Measurements from ENCODE around the gene PDIA5.

PDIA5 gene

DNA sequence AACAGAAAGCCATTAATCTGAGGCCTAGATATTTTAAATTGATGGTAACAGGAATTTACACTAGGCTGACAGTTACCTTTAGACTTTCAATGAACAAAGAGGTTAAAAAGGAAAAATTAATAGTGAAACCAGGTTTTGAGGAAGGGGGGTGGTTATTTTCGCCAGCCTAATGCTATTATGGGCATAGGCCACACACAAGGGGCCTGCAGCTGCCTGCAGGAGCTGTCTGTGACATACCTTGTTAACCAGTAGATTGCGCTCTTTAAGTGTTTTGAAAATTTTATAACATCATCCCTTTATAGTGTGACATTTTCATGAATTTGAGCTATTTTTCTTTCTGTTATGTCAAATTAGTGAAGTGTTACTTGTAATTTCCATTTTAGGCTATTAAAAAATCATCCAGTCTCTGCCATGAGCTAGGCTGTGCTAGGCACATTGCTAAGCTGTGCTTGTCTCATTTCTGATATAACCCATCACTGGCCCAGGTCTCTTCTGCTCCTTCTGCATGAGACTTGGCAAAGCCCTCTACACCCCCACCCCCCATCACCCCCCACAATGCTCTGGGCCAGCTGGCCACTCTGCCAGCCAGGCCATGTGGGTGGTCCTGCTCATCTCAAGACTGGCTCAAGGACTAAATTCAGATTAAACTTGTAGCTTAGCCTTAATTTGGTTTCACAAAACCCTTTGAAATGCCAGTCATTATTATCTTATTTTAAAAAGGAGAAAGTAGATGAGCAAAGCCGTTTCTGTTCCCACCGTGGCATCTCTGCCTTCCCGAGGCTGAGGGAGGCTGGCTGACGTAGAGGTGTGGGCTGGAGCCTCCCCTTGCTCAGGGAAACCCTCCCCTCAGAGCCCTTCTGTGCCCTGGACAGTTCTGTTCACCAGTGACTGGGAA, 86.5 kb downstream of the PDIA5 start:
- Histone ChIP-seq H3K4me1 (ENCODE audit: control insufficient read depth, insufficient read depth, low read length) (peaks cover 31% of the 10 kb centered on the region), H3K27me3 (ENCODE audit: control insufficient read depth, insufficient read depth, low read length, poor library complexity, severe bottlenecking) (peaks cover 4% of the 10 kb centered on the region), H3K27ac (ENCODE audit: insufficient read depth, low read depth, low read length, poor library complexity, severe bottlenecking) (no peak overlapping the region), H3K9me3 (ENCODE audit: control insufficient read depth, low read length) (no peaks in the 10 kb centered on the region), H3K4me3 (ENCODE audit: insufficient read depth, low read depth, low read length) (no peak overlapping the region), H3K36me3 (ENCODE audit: control insufficient read depth, insufficient read depth, low read length) (no peaks in the 10 kb centered on the region)
- 84 to 91% methylated on average over 5 to 6 of the region's 6 CpGs for WGBS, 2 experiments

GRCh38 chr3:123154020-123154985, 87.5 kb downstream of the PDIA5 start:
- WGBS, 2 experiments: 92 to 96% methylated on average over 7 of the region's 7 CpGs
- Histone ChIP-seq H3K9me3 (ENCODE audit: control insufficient read depth, low read length) (no peaks in the 10 kb centered on the region), H3K27me3 (ENCODE audit: control insufficient read depth, insufficient read depth, low read length, poor library complexity, severe bottlenecking) (peaks cover 4% of the 10 kb centered on the region), H3K27ac (ENCODE audit: insufficient read depth, low read depth, low read length, poor library complexity, severe bottlenecking) (no peak overlapping the region), H3K4me1 (ENCODE audit: control insufficient read depth, insufficient read depth, low read length) (peaks cover 31% of the 10 kb centered on the region), H3K4me3 (ENCODE audit: insufficient read depth, low read depth, low read length) (no peak overlapping the region), H3K36me3 (ENCODE audit: control insufficient read depth, insufficient read depth, low read length) (no peaks in the 10 kb centered on the region)

DNA sequence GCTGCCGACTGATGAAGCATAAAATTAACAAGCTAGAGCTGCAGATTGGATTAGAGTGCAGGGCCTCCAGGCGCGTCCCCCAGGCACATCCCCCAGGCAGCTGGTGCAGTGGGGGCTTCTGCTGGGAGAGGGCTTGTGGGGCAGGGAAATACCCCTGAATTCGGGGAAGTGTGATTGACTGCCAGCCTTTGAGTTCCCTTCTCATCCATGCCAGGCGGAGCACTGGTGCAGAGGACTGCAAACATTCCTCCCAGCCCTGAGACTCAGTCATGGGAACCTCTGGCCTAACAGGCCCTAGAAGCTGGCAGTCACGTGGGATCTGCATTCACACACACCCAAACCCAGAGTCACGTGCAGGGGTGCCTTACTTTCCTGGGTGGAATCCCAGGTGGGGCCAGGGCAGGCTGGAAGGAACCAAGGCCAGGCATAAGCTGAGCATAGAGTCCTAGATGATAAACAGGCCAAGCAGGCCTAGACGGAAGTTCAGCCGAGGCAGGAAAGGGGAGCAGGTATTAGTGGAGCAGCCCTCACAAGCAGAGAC, 88.7 kb downstream of the PDIA5 start:
- H3K4me1 ChIP-seq (ENCODE audit: control insufficient read depth, insufficient read depth, low read length): peaks cover 31% of the 10 kb centered on the region
- no peaks in the 10 kb centered on the region for H3K9me3 ChIP-seq (ENCODE audit: control insufficient read depth, low read length)
- no peaks in the 10 kb centered on the region for H3K36me3 ChIP-seq (ENCODE audit: control insufficient read depth, insufficient read depth, low read length)
- WGBS, 2 experiments: 82 to 86% methylated on average over 9 of the region's 9 CpGs
- peaks cover 4% of the 10 kb centered on the region for H3K27me3 ChIP-seq (ENCODE audit: control insufficient read depth, insufficient read depth, low read length, poor library complexity, severe bottlenecking)
- H3K27ac ChIP-seq (ENCODE audit: insufficient read depth, low read depth, low read length, poor library complexity, severe bottlenecking): no peak overlapping the region
- no peak overlapping the region for H3K4me3 ChIP-seq (ENCODE audit: insufficient read depth, low read depth, low read length)

DNA sequence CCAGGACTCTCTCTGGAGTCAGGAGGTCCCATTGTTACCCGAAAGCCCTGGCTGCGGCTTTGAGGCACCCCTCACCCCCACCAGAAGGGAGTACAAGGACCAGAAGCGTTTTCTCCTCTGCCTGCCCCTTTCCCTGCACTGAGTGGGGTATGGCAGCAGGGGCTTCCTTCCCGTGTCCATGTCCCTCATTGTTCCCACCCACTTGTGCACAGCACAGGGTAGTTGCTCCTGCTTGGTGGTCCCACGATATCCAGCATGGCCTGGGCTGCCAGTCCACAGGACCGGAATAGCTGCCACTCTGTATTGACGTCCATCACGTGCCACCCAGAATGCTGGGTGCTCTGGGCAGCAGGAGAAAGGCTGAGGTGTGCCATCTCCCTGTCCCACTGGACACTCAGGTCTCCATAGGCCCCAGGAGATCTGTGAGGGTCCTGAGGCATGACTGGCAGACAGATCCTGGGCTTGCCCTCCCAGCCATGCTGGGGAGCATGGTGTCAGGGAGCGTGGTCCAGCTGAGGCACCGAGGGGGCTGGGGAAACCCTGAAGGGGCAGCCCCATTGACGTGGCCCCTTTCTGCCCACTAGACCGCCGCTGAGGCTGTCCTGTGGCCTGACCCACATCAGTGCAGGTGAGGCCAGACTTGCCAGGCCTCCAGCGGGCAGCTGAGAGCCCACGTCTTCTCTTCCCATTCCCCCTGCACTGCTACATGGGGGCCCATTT, 89.6 kb downstream of the PDIA5 start:
- no peaks in the 10 kb centered on the region for H3K9me3 ChIP-seq (ENCODE audit: control insufficient read depth, low read length)
- no peaks in the 10 kb centered on the region for H3K36me3 ChIP-seq (ENCODE audit: control insufficient read depth, insufficient read depth, low read length)
- peaks cover 31% of the 10 kb centered on the region for H3K4me1 ChIP-seq (ENCODE audit: control insufficient read depth, insufficient read depth, low read length)
- peaks cover 4% of the 10 kb centered on the region for H3K27me3 ChIP-seq (ENCODE audit: control insufficient read depth, insufficient read depth, low read length, poor library complexity, severe bottlenecking)
- 93 to 95% methylated on average over 15 of the region's 15 CpGs for WGBS, 2 experiments
- no peak overlapping the region for H3K27ac ChIP-seq (ENCODE audit: insufficient read depth, low read depth, low read length, poor library complexity, severe bottlenecking)
- no peak overlapping the region for H3K4me3 ChIP-seq (ENCODE audit: insufficient read depth, low read depth, low read length)

GRCh38 chr3:123157209-123157597, 90.4 kb downstream of the PDIA5 start:
- Histone ChIP-seq H3K4me3 (ENCODE audit: insufficient read depth, low read depth, low read length) (no peak overlapping the region), H3K4me1 (ENCODE audit: control insufficient read depth, insufficient read depth, low read length) (peaks cover 31% of the 10 kb centered on the region), H3K27me3 (ENCODE audit: control insufficient read depth, insufficient read depth, low read length, poor library complexity, severe bottlenecking) (peaks cover 4% of the 10 kb centered on the region), H3K9me3 (ENCODE audit: control insufficient read depth, low read length) (no peaks in the 10 kb centered on the region), H3K36me3 (ENCODE audit: control insufficient read depth, insufficient read depth, low read length) (no peaks in the 10 kb centered on the region), H3K27ac (ENCODE audit: insufficient read depth, low read depth, low read length, poor library complexity, severe bottlenecking) (no peak overlapping the region)
- WGBS, 2 experiments: 85 to 90% methylated on average over 2 of the region's 2 CpGs

- Histone ChIP-seq H3K9me3 (ENCODE audit: control insufficient read depth, low read length) (no peaks in the 10 kb centered on the region), H3K4me3 (ENCODE audit: insufficient read depth, low read depth, low read length) (no peak overlapping the region), H3K27ac (ENCODE audit: insufficient read depth, low read depth, low read length, poor library complexity, severe bottlenecking) (no peak overlapping the region), H3K4me1 (ENCODE audit: control insufficient read depth, insufficient read depth, low read length) (peaks cover 31% of the 10 kb centered on the region), H3K27me3 (ENCODE audit: control insufficient read depth, insufficient read depth, low read length, poor library complexity, severe bottlenecking) (peaks cover 4% of the 10 kb centered on the region), H3K36me3 (ENCODE audit: control insufficient read depth, insufficient read depth, low read length) (no peaks in the 10 kb centered on the region)
- 90 to 97% methylated on average over 3 to 4 of the region's 4 CpGs for WGBS, 2 experiments
Observed at GRCh38 chr3:123157598-123158287, 90.9 kb downstream of the PDIA5 start.

GRCh38 chr3:123158330-123158729, 91.5 kb downstream of the PDIA5 start:
- Histone ChIP-seq H3K9me3 (ENCODE audit: control insufficient read depth, low read length) (no peaks in the 10 kb centered on the region), H3K36me3 (ENCODE audit: control insufficient read depth, insufficient read depth, low read length) (no peaks in the 10 kb centered on the region), H3K27me3 (ENCODE audit: control insufficient read depth, insufficient read depth, low read length, poor library complexity, severe bottlenecking) (peaks cover 4% of the 10 kb centered on the region), H3K4me3 (ENCODE audit: insufficient read depth, low read depth, low read length) (no peak overlapping the region), H3K27ac (ENCODE audit: insufficient read depth, low read depth, low read length, poor library complexity, severe bottlenecking) (no peak overlapping the region), H3K4me1 (ENCODE audit: control insufficient read depth, insufficient read depth, low read length) (peaks cover 26% of the 10 kb centered on the region)
- 92 to 94% methylated on average over 4 of the region's 4 CpGs for WGBS, 2 experiments

DNA sequence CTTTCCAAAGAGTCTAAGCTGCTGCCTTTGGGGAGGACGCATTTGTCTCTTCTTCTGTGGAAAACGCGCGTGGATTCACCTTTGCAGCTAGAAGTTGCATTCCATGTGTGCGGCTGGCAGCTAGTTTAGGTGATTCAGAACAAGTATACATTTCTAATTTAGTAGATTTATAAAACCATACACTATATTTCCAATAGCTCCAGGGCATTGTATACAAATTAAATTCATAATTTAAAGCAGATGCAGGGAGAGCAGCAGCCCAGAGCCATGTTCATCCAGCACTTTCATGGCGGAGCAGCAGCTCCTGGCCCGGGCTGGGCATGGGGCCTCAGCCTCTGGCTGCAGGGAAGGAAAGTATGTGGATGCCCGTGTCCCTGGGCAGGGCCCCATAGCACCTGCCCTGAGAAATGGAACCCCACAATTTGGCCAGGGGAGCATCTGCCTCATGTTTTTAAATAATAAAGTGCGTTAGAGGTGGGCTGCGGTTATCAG, 92.1 kb downstream of the PDIA5 start:
- Histone ChIP-seq H3K27ac (ENCODE audit: insufficient read depth, low read depth, low read length, poor library complexity, severe bottlenecking) (no peak overlapping the region), H3K27me3 (ENCODE audit: control insufficient read depth, insufficient read depth, low read length, poor library complexity, severe bottlenecking) (peaks cover 4% of the 10 kb centered on the region), H3K9me3 (ENCODE audit: control insufficient read depth, low read length) (no peaks in the 10 kb centered on the region), H3K36me3 (ENCODE audit: control insufficient read depth, insufficient read depth, low read length) (no peaks in the 10 kb centered on the region), H3K4me3 (ENCODE audit: insufficient read depth, low read depth, low read length) (no peak overlapping the region), H3K4me1 (ENCODE audit: control insufficient read depth, insufficient read depth, low read length) (peaks cover 20% of the 10 kb centered on the region)
- 94% methylated on average over 9 to 10 of the region's 10 CpGs for WGBS, 2 experiments

GRCh38 chr3:123159926-123160635, 93.3 kb downstream of the PDIA5 start:
- 87 to 89% methylated on average over 9 of the region's 9 CpGs for WGBS, 2 experiments
- H3K36me3 ChIP-seq (ENCODE audit: control insufficient read depth, insufficient read depth, low read length): no peaks in the 10 kb centered on the region

More at GRCh38 chr3:123159926-123160635, 93.3 kb downstream of the PDIA5 start:
- Histone ChIP-seq H3K4me3 (ENCODE audit: insufficient read depth, low read depth, low read length) (no peak overlapping the region), H3K9me3 (ENCODE audit: control insufficient read depth, low read length) (no peaks in the 10 kb centered on the region), H3K27ac (ENCODE audit: insufficient read depth, low read depth, low read length, poor library complexity, severe bottlenecking) (no peak overlapping the region), H3K4me1 (ENCODE audit: control insufficient read depth, insufficient read depth, low read length) (peaks cover 9% of the 10 kb centered on the region), H3K27me3 (ENCODE audit: control insufficient read depth, insufficient read depth, low read length, poor library complexity, severe bottlenecking) (no peaks in the 10 kb centered on the region)
